Muscle of arm (tissue), 12 donors: ENCODE data around the gene TRMU. TPM values are rescaled to one million over a fixed set of nuclear protein-coding genes. Genes with fewer than 3 reads are reported as not detected.

Experiments used
- DNase-seq: peaks from one replicate; pipeline ENCODE4 v3.0.0-alpha.2; 2013
- polyA plus RNA-seq, 12 donors: library from polyadenylated mRNA; unstranded; fragments of 120-200 nt; gene quantifications; one replicate each; pipeline ENCODE4 v1.2.1, GENCODE V29; 2013; ENCODE audit not compliant: insufficient read length in 12 of 12

The TRMU gene
- polyA plus RNA-seq, 12 donors, result 25.0 to 40.9 (median 29.4) TPM; not detected in 1

GRCh38 chr22:46331496-46331895, 4.0 kb upstream of the TRMU start:
- DNase-seq, result no peak

DNA sequence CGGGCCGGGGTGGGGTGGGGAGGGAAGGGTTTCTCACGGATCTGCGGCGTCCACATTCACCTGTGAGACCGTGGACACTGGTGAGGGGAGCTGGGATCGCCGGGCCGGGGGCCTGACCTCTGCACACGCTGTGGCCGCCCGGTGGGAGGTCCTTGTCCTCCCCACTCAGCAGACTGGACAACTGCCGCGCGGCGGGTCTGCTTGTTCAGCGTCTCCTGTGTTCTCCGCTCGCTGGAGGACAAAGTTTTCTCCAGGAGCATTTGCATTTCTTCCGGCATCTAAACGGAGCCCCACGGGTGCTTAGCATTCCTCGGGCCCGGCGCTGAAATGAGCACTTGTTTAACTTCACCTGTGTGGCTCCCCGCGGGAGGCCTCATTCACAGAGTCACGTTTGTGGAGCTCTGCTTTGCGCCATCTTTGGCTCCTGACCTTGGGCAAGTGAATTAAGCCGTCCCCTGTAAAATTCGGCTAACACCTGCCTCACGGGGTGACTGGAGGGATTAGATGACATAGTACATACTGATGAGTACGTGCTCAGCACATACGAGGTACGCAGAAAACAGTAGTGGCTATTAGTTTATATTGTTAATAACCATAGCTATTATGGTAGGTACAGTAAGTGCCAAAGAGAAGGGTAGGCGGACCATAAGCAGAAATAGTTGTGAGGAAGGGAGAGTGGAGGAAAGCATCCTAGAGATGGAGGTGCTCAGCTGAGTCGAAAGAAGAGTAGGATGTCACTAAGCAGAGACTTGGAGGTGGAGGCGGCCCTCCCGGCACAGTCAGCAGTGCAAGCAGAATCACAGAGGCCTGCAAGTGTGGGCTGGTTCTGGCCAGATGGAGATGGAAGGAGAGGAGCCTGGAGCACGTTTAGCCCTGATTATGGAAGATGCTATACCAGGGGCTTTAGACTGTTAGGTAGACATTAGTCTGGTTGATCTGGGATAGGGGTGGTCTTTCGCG, 885 bp downstream of the TRMU start:
- DNase-seq, result no peak

DNA sequence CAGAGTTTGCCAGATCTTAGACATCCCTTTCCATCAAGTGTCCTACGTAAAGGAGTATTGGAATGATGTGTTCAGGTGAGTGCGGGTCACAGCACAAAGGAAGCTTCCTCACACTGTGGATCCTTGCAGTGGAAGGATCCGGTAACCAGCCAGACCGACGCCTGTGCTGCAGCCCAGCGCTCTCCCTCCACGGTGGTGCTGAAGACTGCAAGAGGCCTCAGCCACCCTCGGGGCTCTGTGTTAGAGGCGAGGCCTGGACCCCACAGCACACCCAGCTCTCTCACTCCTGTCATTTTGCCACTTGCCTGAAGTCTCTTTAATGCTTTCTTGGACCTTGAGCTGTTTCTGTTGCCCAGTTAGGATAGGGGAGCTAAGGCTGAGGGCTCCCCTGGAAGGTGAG, 2.4 kb downstream of the TRMU start:
- DNase-seq, result no peak

DNA sequence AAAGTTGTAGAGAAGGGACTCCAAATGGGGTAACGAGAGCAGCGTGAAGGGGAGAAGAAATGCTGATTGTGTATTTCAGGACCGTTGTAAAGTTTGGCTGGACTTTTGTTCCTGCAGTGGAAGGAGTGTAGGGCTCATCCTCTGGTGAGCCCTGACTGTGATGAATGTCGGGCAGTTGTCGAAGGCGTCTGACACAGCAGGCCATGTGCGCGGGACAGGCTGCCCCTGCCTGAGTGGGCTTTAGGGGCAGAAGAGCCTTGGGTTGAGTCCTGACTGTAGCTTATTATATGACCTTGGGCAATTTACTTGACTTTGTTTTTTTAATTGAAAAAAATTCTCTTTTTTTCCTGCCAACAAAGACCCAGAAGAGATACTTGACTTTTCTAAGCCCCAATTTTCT, 3.1 kb downstream of the TRMU start:
- DNase-seq, result no peak

DNA sequence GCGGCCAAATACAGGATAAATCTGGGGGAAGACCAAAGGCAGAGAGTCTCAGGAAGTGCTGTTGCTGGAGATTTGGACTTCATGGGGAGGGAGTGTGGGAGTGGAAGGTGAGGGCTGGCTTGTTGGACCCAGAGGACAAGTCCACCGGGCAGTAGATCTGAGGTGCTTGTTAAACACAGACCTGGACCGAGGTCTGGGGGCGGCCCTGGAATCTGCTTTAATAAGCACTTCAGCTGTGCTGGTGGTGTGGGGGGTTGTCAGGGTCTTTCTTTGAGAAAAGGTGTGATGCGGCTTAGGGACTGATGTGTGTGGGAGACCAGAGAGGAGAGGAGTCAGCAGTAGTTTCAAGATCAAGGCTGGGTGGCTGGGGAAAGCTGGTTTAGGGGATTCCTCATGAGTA, 4.4 kb downstream of the TRMU start:
- DNase-seq, result no peak

- DNase-seq, result no peak
Observed at GRCh38 chr22:46340676-46341075, 5.2 kb downstream of the TRMU start.

DNA sequence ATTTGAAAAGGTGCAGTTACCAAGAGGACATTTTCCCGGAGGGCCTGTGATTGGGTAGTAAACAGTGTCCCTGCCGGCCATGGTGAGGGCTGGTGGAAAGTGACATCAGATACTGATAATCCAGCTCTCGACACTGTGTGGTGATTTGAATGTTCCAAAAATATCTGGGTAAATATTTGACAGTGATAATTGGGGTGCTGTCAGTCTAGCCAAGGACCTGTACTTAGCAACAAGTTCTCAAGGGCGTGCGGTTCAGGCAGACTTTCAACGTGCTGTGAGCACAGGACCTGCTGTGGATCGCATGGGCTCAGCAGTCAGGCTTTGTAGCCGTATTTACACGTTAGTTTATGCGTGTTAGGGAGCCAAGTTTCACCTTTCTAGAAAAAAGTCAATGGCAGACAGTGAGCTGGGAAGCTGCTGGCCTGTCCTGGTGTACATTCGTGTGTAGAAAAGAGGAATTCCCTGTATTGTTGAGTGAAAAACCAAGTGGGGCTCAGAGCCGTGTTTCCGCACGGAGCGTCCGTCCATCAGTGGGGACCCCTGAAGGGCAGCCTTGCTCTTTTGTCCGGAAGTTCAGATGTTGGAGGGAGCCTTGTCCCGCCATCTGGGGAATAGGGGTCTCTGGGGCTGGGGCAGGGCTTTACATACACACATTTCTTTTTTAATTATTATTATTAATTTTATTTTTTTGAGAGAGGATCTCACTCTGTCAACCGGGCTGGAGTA, 11.3 kb downstream of the TRMU start:
- no peak for DNase-seq

DNA sequence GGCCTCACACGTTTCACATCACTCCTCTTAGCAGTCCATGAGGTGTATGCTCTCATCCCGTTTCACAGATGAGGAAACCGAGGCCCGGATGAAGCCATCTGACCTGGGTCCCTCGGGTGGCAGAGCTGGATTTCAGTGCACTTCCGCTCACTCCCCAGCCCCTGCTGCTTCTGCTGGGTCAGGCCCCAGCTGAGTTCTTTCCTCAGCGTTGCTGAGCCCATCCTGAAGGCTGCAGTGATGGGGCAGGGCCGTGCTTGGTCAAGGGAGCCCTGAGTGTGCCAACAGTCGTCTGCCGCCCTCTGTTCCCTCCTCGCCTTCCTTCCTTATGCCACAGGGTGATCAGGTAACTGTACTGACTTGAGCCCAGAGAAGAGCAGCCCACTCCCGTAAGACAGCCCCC, 12.1 kb downstream of the TRMU start:
- DNase-seq, result no peak

GRCh38 chr22:46348099-46348695, 12.7 kb downstream of the TRMU start:
- DNase-seq, result no peak

- DNase-seq, result no peak
Observed at GRCh38 chr22:46349238-46349637, 13.7 kb downstream of the TRMU start.

DNA sequence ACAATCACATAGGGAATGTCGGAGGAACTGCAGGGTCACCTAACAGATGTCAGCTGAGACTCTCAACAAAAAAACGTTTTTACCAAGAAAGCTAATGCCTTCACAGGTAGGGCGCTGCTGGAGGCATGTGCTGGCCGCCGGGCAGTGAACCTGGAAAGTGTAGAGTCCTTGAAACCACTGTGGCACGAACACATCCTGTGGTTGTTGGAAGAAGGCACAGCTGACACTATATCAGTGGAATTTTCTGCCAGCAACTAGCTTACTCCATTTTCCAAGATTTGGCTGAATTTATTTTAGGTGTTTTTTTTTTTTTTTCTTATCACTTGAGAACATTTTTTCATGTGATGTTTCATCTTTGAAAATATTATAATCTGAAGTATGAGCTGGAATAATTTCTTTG, 14.2 kb downstream of the TRMU start:
- no peak for DNase-seq

DNA sequence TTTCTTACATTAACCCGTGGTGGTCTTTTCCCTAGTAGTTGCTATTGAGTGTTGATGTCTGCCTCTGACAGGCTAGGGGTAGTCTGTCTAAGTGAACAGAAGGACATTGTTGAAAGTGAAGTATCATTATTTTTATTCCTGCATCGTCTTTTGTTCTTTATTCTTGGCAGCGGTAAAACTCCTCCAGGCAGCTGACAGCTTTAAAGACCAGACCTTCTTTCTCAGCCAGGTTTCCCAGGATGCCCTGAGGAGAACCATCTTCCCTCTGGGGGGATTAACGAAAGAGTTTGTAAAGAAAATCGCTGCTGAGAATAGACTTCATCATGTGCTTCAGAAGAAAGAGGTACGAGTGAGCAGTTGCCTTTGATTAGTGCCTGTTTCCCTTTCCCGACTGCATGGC, 14.6 kb downstream of the TRMU start:
- no peak for DNase-seq

- no peak for DNase-seq
Observed at GRCh38 chr22:46350646-46351045, 15.1 kb downstream of the TRMU start.

DNA sequence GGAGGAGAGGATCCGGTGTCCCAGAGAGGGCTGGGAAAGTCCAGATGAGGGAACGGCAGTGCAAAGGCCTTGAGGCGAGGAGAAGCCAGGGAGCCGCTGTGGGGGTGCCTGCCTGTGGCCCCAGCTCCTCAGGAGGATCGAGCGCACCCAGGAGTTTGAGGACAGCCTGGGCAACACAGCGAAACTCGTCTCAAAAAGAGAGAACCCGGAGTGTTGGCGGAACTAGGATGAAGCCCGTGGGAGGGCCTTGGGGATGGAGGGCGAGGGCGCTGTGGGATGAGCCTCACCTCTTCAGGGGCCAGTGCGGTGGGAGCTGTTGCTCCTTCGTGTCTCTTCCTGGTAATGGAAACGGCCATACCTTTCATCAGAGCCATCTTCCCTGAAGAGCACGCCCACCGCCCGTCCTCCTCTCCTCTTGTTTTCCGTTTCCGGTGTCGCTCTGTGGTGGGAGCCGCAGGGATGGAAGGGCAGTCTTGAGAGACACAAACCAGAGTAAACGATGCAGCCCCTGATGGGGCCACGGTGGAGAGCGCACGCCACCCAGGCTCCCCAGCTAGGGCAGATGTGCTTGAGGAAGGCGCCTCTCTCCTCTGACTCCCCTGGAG, 15.7 kb downstream of the TRMU start:
- DNase-seq, result no peak

DNA sequence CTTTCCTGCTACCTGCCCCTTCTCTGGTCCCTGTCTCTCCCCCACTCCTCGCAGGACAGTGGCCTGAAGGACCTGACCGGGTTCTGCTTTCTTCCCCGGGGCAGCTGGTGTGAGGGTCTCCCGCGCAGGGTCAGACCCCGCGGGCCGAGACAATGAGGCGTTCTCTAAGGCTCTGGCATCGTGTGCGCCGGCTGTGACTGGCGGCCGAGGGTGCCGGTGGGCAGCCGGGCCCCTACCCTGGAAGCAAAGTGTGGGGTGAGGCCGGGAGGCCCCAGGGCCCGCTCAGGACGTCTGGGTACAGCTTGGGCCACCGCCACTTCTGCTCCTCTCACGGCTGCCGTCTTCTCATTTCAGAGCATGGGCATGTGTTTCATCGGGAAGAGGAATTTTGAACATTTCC, 16.3 kb downstream of the TRMU start:
- DNase-seq, result no peak

DNA sequence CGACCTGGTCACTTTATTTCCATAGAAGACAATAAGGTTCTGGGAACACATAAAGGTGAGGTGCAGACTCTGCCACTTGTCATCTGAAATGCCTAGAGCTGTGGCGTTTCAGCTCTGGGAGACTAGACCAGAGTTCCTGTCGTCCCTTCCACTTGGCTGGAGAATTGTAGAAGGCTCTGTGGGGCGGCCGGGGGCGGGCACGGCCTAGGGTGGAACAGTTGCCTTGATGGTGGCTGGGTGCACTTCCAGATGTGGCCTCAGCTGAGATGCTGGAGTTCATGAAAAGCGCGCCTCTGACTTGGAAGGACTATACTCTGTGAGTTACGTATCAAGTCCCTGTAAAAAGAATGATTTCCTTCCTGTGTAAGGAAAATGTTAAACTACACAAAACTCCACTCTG, 16.8 kb downstream of the TRMU start:
- DNase-seq, result no peak

- no peak for DNase-seq
Observed at GRCh38 chr22:46352691-46353386, 17.3 kb downstream of the TRMU start.

GRCh38 chr22:46353483-46354105, 18.1 kb downstream of the TRMU start:
- DNase-seq, result no peak

- DNase-seq, result no peak
Observed at GRCh38 chr22:46354176-46354992, 18.9 kb downstream of the TRMU start.

DNA sequence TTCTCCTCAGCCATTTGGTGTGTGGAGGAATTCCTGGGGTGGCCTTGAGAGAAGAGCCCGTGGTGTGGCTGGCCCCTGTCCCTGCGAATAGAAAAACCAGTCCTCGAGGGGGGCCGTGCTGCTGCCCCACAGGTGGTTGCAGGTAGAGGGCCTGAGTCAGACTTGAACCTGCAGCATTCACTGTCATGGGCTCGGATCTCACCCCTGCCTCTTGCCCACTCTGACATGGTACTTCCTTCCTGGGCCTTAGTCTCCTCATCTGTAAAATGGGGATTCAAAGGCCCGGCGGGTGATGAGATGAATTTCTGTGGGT, 19.4 kb downstream of the TRMU start:
- no peak for DNase-seq
